Measurements from ENCODE around the gene KLHDC8A. TPM values are rescaled to one million over a fixed set of nuclear protein-coding genes. Genes with fewer than 3 reads are reported as not detected.

Gene KLHDC8A
- total and polyA plus RNA-seq, 2 donors (not counting 1 experiment from before 2014, with no cell fraction given): not detected

- Histone ChIP-seq H3K27me3 (ENCODE audit: control insufficient read depth, insufficient read depth, low read length) (peaks cover 58% of the 10 kb centered on the region), H3K9ac (ENCODE audit: insufficient read depth, low read length) (no peak overlapping the region), H3K27ac (ENCODE audit: insufficient read depth, low read length) (no peak overlapping the region), H3K79me2 (ENCODE audit: control insufficient read depth, insufficient read depth, low read length) (no peaks in the 10 kb centered on the region), H3K4me3 (replicated peaks in 1 of 4; ENCODE audit: control extremely low read depth in 1 of 4, insufficient read depth in 1 of 4, low read depth in 3 of 4, low read length in 4 of 4) (no peak overlapping the region), H3K9me3 (ENCODE audit: control insufficient read depth, insufficient read depth, low read depth, low read length) (no peaks in the 10 kb centered on the region), H4K20me1 (ENCODE audit: control insufficient read depth, extremely low read depth, insufficient read depth, low read length) (no peaks in the 10 kb centered on the region), H2AFZ (ENCODE audit: low read length) (no peak overlapping the region), H3K36me3 (ENCODE audit: control insufficient read depth, insufficient read depth, low read length) (no peaks in the 10 kb centered on the region), H3K4me1 (ENCODE audit: control insufficient read depth, extremely low read depth, insufficient read depth, low read length) (no peaks in the 10 kb centered on the region), H3K4me2 (ENCODE audit: extremely low read depth, insufficient read depth, low read length) (no peak overlapping the region)
- no peak for TF ChIP-seq EZH2 (IDR thresholded peaks at IDR 0.05; ENCODE audit: low read length, missing control alignments)
- TF ChIP-seq, protein P1, sequence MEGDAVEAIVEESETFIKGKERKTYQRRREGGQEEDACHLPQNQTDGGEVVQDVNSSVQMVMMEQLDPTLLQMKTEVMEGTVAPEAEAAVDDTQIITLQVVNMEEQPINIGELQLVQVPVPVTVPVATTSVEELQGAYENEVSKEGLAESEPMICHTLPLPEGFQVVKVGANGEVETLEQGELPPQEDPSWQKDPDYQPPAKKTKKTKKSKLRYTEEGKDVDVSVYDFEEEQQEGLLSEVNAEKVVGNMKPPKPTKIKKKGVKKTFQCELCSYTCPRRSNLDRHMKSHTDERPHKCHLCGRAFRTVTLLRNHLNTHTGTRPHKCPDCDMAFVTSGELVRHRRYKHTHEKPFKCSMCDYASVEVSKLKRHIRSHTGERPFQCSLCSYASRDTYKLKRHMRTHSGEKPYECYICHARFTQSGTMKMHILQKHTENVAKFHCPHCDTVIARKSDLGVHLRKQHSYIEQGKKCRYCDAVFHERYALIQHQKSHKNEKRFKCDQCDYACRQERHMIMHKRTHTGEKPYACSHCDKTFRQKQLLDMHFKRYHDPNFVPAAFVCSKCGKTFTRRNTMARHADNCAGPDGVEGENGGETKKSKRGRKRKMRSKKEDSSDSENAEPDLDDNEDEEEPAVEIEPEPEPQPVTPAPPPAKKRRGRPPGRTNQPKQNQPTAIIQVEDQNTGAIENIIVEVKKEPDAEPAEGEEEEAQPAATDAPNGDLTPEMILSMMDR (conservative IDR thresholded peaks at IDR 0.05 in 1 of 2, IDR thresholded peaks at IDR 0.05 in 1 of 2; ENCODE audit: low read depth in 1 of 2, low read length in 2 of 2): no peak
- peak in 1 of 2 donors; percentile 76 for DNase-seq (ENCODE audit: low read depth in 2 of 2)
These were observed 9.7 kb downstream of the KLHDC8A start for GRCh38 chr1:205346956-205347574.

- Histone ChIP-seq H2AFZ (ENCODE audit: low read length) (no peak overlapping the region), H3K4me2 (ENCODE audit: extremely low read depth, insufficient read depth, low read length) (no peak overlapping the region), H3K4me1 (ENCODE audit: control insufficient read depth, extremely low read depth, insufficient read depth, low read length) (no peaks in the 10 kb centered on the region), H3K9ac (ENCODE audit: insufficient read depth, low read length) (no peak overlapping the region), H3K36me3 (ENCODE audit: control insufficient read depth, insufficient read depth, low read length) (no peaks in the 10 kb centered on the region), H3K27me3 (ENCODE audit: control insufficient read depth, insufficient read depth, low read length) (peaks cover 60% of the 10 kb centered on the region), H3K4me3 (replicated peaks in 1 of 4; ENCODE audit: control extremely low read depth in 1 of 4, insufficient read depth in 1 of 4, low read depth in 3 of 4, low read length in 4 of 4) (no peak overlapping the region), H3K79me2 (ENCODE audit: control insufficient read depth, insufficient read depth, low read length) (no peaks in the 10 kb centered on the region), H3K9me3 (ENCODE audit: control insufficient read depth, insufficient read depth, low read depth, low read length) (no peaks in the 10 kb centered on the region), H3K27ac (ENCODE audit: insufficient read depth, low read length) (no peak overlapping the region), H4K20me1 (ENCODE audit: control insufficient read depth, extremely low read depth, insufficient read depth, low read length) (no peaks in the 10 kb centered on the region)
- no peak for DNase-seq (ENCODE audit: low read depth in 2 of 2)
- TF ChIP-seq, protein P1 (conservative IDR thresholded peaks at IDR 0.05 in 1 of 2, IDR thresholded peaks at IDR 0.05 in 1 of 2; ENCODE audit: low read depth in 1 of 2, low read length in 2 of 2): no peak
- TF ChIP-seq EZH2 (IDR thresholded peaks at IDR 0.05; ENCODE audit: low read length, missing control alignments): no peak
These were observed 11.0 kb downstream of the KLHDC8A start for GRCh38 chr1:205345761-205346160.

DNA sequence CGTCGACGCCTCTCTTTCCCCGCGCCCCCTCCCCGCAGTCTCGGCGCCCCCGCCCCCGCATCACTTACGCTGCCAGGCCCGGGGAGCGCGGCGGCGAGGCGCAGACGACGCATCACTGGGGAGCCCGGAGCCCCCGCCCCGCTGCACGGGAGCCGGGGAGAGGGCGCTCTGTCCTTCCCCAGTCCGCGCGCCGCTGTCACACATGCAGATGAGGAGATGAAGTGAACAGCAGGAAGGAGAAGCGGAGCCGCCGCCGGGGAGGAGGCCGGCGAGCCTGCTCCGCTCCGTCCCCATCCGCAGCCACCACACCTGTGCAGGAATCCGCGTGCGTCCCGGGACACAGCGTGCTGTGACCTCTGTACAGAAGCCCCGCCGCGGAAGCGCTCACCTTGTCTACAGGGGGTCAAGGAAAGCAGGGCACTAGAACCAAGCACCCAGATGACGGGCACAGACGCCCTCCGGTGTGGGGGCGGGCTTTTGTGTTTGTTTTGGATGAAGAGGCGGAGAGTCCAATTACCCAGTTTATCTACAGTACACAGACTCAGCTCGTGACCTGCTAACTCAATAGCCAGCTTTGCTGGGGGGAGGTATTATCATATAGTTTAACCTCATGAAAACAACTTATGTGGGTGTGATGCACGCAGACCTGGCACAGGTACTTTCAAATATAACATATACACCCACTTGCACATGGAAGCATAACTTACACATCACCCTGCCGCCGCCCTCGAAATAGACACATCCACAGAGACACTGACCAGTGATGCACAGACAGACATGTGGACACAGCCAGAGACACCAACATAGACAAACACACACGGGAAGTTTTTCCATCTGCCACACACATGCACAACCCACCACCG, 12.4 kb downstream of the KLHDC8A start:
- H3K9ac ChIP-seq (ENCODE audit: insufficient read depth, low read length): no peak overlapping the region
- H3K36me3 ChIP-seq (ENCODE audit: control insufficient read depth, insufficient read depth, low read length): no peaks in the 10 kb centered on the region
- H3K9me3 ChIP-seq (ENCODE audit: control insufficient read depth, insufficient read depth, low read depth, low read length): no peaks in the 10 kb centered on the region
- TF ChIP-seq, protein P1 (conservative IDR thresholded peaks at IDR 0.05 in 1 of 2, IDR thresholded peaks at IDR 0.05 in 1 of 2; ENCODE audit: low read depth in 1 of 2, low read length in 2 of 2): no peak
- TF ChIP-seq EZH2 (IDR thresholded peaks at IDR 0.05; ENCODE audit: low read length, missing control alignments): peak; percentile 98
- no peak overlapping the region for H3K27ac ChIP-seq (ENCODE audit: insufficient read depth, low read length)
- peak overlapping the region in 1 of 4 experiments; percentile 22 for H3K4me3 ChIP-seq (replicated peaks in 1 of 4; ENCODE audit: control extremely low read depth in 1 of 4, insufficient read depth in 1 of 4, low read depth in 3 of 4, low read length in 4 of 4)
- H2AFZ ChIP-seq (ENCODE audit: low read length): no peak overlapping the region
- no peaks in the 10 kb centered on the region for H4K20me1 ChIP-seq (ENCODE audit: control insufficient read depth, extremely low read depth, insufficient read depth, low read length)
- no peaks in the 10 kb centered on the region for H3K79me2 ChIP-seq (ENCODE audit: control insufficient read depth, insufficient read depth, low read length)
- peaks cover 56% of the 10 kb centered on the region for H3K27me3 ChIP-seq (ENCODE audit: control insufficient read depth, insufficient read depth, low read length)
- no peaks in the 10 kb centered on the region for H3K4me1 ChIP-seq (ENCODE audit: control insufficient read depth, extremely low read depth, insufficient read depth, low read length)
- no peak overlapping the region for H3K4me2 ChIP-seq (ENCODE audit: extremely low read depth, insufficient read depth, low read length)
- no peak for DNase-seq (ENCODE audit: low read depth in 2 of 2)
